GM12878 (cell line): ENCODE measurements around the gene FHOD3. TPM values are rescaled to one million over a fixed set of nuclear protein-coding genes. Genes with fewer than 3 reads are reported as not detected.

ENCODE experiments used
- ATAC-seq: fragments of 200-7000 bp; cut with Tn5 transposase; 3 replicates; pipeline ENCODE4 v1.9.1; 2020; ENCODE audit warnings: mild to moderate bottlenecking, moderate library complexity
- BruUV-seq: library from RNA; stranded (reverse); fragments of 400-500 nt; replicated peaks from 2 replicates; lab custom pipeline; 2021; lab: Mats Ljungman, UMichigan
- CTCF ChIA-PET: fragments of 300-600 bp; sonication (Branson Sonifier 250); formaldehyde crosslinking; extraction: SDS; loops from one replicate; lab custom pipeline; 2021; ENCODE audit warnings: inconsistent platforms; lab: Yijun Ruan, JAX
- POLR2A ChIA-PET: fragments of 350-600 bp; formaldehyde crosslinking; extraction: SDS; loops from one replicate; lab custom pipeline; 2021; ENCODE audit warnings: inconsistent platforms; lab: Charles Lee
- RAD21 ChIA-PET: fragments of 300-600 bp; sonication (Branson Sonifier 250); formaldehyde crosslinking; loops from one replicate; lab custom pipeline; 2023; ENCODE audit warnings: antibody characterized with exemption; ENCODE audit not compliant: unreplicated experiment; lab: Charles Lee
- SMC1A ChIA-PET: fragments of 300-600 bp; sonication (Branson Sonifier 250); formaldehyde crosslinking; loops from one replicate; lab custom pipeline; 2023; ENCODE audit not compliant: unreplicated experiment, uncharacterized antibody; lab: Charles Lee
- DNase-seq: peaks from one replicate; pipeline ENCODE4 v3.0.0-alpha.2; 2011; ENCODE audit warnings: low read depth, low spot score
- FAIRE-seq: peaks from 3 replicates; lab custom pipeline; 2011; peaks lifted over from hg19 to GRCh38; lab: Jason Lieb, UNC
- H2AFZ ChIP-seq: 2 replicates; pipeline ENCODE4 v1.6.0; 2011; ENCODE audit warnings: low read depth, low read length, control low read depth; ENCODE audit not compliant: control insufficient read depth
- H3K27ac ChIP-seq: 2 replicates; pipeline ENCODE4 v1.5.1; 2011; ENCODE audit warnings: control low read depth; ENCODE audit not compliant: control insufficient read depth, insufficient read depth
- H3K27me3 ChIP-seq, 2 experiments: replicated peaks in 1 of 2; 2 replicates each; pipeline versions ENCODE4 v1.6.0 to v1.6.1; 2011; ENCODE audit warnings: low read length in 1 of 2; ENCODE audit not compliant: control insufficient read depth in 2 of 2, insufficient read depth in 2 of 2
- H3K36me3 ChIP-seq, 2 experiments: 2 replicates each; pipeline ENCODE4 v1.5.1; 2011; ENCODE audit warnings: low read length in 1 of 2; ENCODE audit not compliant: control insufficient read depth in 2 of 2, insufficient read depth in 2 of 2
- H3K4me1 ChIP-seq: 2 replicates; pipeline ENCODE4 v1.6.1; 2011; ENCODE audit warnings: mild to moderate bottlenecking, low read length, moderate library complexity, mixed read lengths; ENCODE audit not compliant: control insufficient read depth, insufficient read depth
- H3K4me2 ChIP-seq: 2 replicates; pipeline ENCODE4 v1.6.0; 2011; ENCODE audit warnings: control low read depth; ENCODE audit not compliant: control insufficient read depth, insufficient read depth
- H3K4me3 ChIP-seq: fragments of 200-600 bp; sonication (generic); 2 replicates; pipeline ENCODE4 v1.5.1; 2016
- H3K79me2 ChIP-seq: 2 replicates; pipeline ENCODE4 v1.6.0; 2011; ENCODE audit warnings: low read length; ENCODE audit not compliant: control insufficient read depth, insufficient read depth
- H3K9ac ChIP-seq: 2 replicates; pipeline ENCODE4 v1.8.0; 2011; ENCODE audit warnings: low read length, control low read depth, mixed read lengths; ENCODE audit not compliant: control insufficient read depth, insufficient read depth
- H3K9me3 ChIP-seq: replicated peaks from 3 replicates; pipeline ENCODE4 v1.5.1; 2011; ENCODE audit warnings: mild to moderate bottlenecking, low read length; ENCODE audit not compliant: control insufficient read depth, insufficient read depth
- H4K20me1 ChIP-seq: 2 replicates; pipeline ENCODE4 v1.6.0; 2011; ENCODE audit not compliant: control insufficient read depth, insufficient read depth
- BHLHE40 ChIP-seq, 2 experiments: fragments of 450-650 bp in 1 of 2; IDR thresholded peaks; 2 replicates each; pipeline ENCODE4 v1.6.1; 2011 to 2017; ENCODE audit warnings: low read depth in 2 of 2, borderline replicate concordance in 1 of 2, improper control_type of control experiment in 1 of 2, low read length in 1 of 2, mild to moderate bottlenecking in 1 of 2
- IKZF2 ChIP-seq, 2 experiments: fragments of 450-650 bp; IDR thresholded peaks; 2 replicates each; pipeline ENCODE4 v1.6.1; 2017; ENCODE audit warnings: mild to moderate bottlenecking in 2 of 2, moderate library complexity in 2 of 2
- NFIC ChIP-seq: IDR thresholded peaks from 2 replicates; pipeline ENCODE4 v1.6.1; 2012; ENCODE audit warnings: low read depth, mild to moderate bottlenecking, inconsistent platforms, low read length, moderate library complexity
- RUNX3 ChIP-seq: IDR thresholded peaks from 2 replicates; pipeline ENCODE4 v1.6.1; 2012; ENCODE audit warnings: low read length, inconsistent platforms
- ZZZ3 ChIP-seq: IDR thresholded peaks from 2 replicates; pipeline ENCODE4 v1.6.1; 2011; ENCODE audit warnings: low read depth; ENCODE audit not compliant: control insufficient read depth, insufficient read length
- in situ Hi-C: fragments of 300-500 bp; cut with MboI; formaldehyde crosslinking; loops from 9 replicates; pipeline ENCODE4 v1.14.3; 2018; ENCODE audit warnings: mixed read lengths
- intact Hi-C: fragments of 100-400 bp; cut with micrococcal nuclease; formaldehyde crosslinking; loops from one replicate; pipeline ENCODE4 v1.14.2; 2022; ENCODE audit not compliant: unreplicated experiment
- polyA plus RNA-seq, 11 experiments: library from polyadenylated mRNA; depleted of rRNA in 4 of 11; unstranded in 6 of 11; stranded (reverse) in 5 of 11; fragments of >200 nt; fragmentation: Nextera tagmentation in 4 of 11; fragmentation: Illumina TruSeq in 1 of 11; extraction: Ambion mirVana in 4 of 11; extraction: Trizol in 1 of 11; gene quantifications; 1 replicate in 1 of 11; 2 replicates in 10 of 11; pipeline versions ENCODE4 v1.2.1 to v1.2.3, GENCODE V29; 2011 to 2016; ENCODE audit warnings: inconsistent platforms in 2 of 11, missing spikeins in 2 of 11, low read depth in 1 of 11
- total RNA-seq, 4 experiments: library from RNA; depleted of rRNA in 3 of 4; stranded (reverse); fragments of >200 nt in 3 of 4; fragmentation: Illumina TruSeq in 1 of 4; extraction: Trizol in 1 of 4; gene quantifications; 2 replicates each; pipeline versions ENCODE4 v1.2.1 to v1.2.3, GENCODE V29; 2013 to 2021

Gene FHOD3
- total and polyA plus RNA-seq, 10 of the 15 experiments (the other 5 are each of a cell fraction or from before 2014, with no cell fraction given): 0.77 to 26.7 (median 10.4) TPM

GRCh38 chr18:36396190-36396589 is 98.7 kb downstream of the FHOD3 start:
- Histone ChIP-seq H3K27ac (no peak overlapping the region), H3K27me3 (no peaks in the 10 kb centered on the region), H3K4me3 (no peak overlapping the region), H3K9me3 (no peaks in the 10 kb centered on the region; the same call in 2 of the 3 replicates), H3K9ac (no peak overlapping the region), H2AFZ (no peak overlapping the region), H3K79me2 (no peaks in the 10 kb centered on the region; the same call in 1 of the 2 replicates), H3K4me1 (no peaks in the 10 kb centered on the region), H3K4me2 (no peak overlapping the region), H3K36me3 (no peaks in the 10 kb centered on the region), H4K20me1 (no peaks in the 10 kb centered on the region)
- in situ Hi-C loops: no loop called here
- CTCF ChIA-PET: interaction anchor here (1.0 to 1.6 kb wide), 5 partner anchors 10 to 175 kb away, joined by 3 to 6 read pairs (median 4); no protein-coding TSS in a partner anchor
- SMC1A ChIA-PET: interaction anchor here (0.8 to 50.9 kb wide), 8 partner anchors 2 to 177 kb away, joined by 3 to 1180 read pairs (median 5); no protein-coding TSS in a partner anchor
- ATAC-seq (no peak), FAIRE-seq (no peak), DNase-seq (no peak)
- BruUV-seq: no TSS peak
- TF ChIP-seq ZZZ3: no peak
- TF ChIP-seq BHLHE40 (IDR thresholded peaks at IDR 0.05; ENCODE audit: borderline replicate concordance in 1 of 2, low read depth in 2 of 2, low read length in 1 of 2): no peak
- TF ChIP-seq RUNX3: no peak
- RAD21 ChIA-PET: interaction anchor here (1.2 kb wide), 1 partner anchor 30 kb away, joined by 4 read pairs; no protein-coding TSS in a partner anchor
- POLR2A ChIA-PET: no interaction called here
- intact Hi-C loops: loop anchor here (10.0 kb wide), 1 partner anchor 59 kb away; no protein-coding TSS in a partner anchor

- no peak overlapping the region for H3K9ac ChIP-seq
- no peak overlapping the region; the same call in 1 of the 2 replicates for H3K4me3 ChIP-seq
- no peak overlapping the region for H3K4me2 ChIP-seq
- H3K9me3 ChIP-seq: no peaks in the 10 kb centered on the region; the same call in 2 of the 3 replicates
- POLR2A ChIA-PET: no interaction called here
- no peak for DNase-seq
- CTCF ChIA-PET: interaction anchor here (0.7 to 1.7 kb wide), 5 partner anchors 9 to 174 kb away, joined by 3 to 5 read pairs (median 4); no protein-coding TSS in a partner anchor
- FAIRE-seq: no peak
- SMC1A ChIA-PET: interaction anchor here (1.2 to 50.9 kb wide), 5 partner anchors 1 to 40 kb away, joined by 5 to 1180 read pairs (median 5); no protein-coding TSS in a partner anchor
- in situ Hi-C loops: no loop called here
- TF ChIP-seq IKZF2 (IDR thresholded peaks at IDR 0.05) (0 out of 4 replicates have a peak, but pooled peaks of 1 of the 2 experiments have one; percentile 10), NFIC (no peak)
- TF ChIP-seq, all 136 proteins: peak for 1
- RAD21 ChIA-PET: interaction anchor here (1.2 kb wide), 1 partner anchor 30 kb away, joined by 4 read pairs; no protein-coding TSS in a partner anchor
- no peaks in the 10 kb centered on the region for H3K36me3 ChIP-seq
- no peak overlapping the region for H3K27ac ChIP-seq
- intact Hi-C loops: loop anchor here (10.0 kb wide), 1 partner anchor 58 kb away; no protein-coding TSS in a partner anchor
- H3K79me2 ChIP-seq: no peaks in the 10 kb centered on the region; the same call in 1 of the 2 replicates
- H3K4me1 ChIP-seq: no peaks in the 10 kb centered on the region
- H3K27me3 ChIP-seq: no peaks in the 10 kb centered on the region
- H4K20me1 ChIP-seq: no peaks in the 10 kb centered on the region
- no peak overlapping the region for H2AFZ ChIP-seq
- BruUV-seq: no TSS peak
- peak; percentile 64 for ATAC-seq
Observed at GRCh38 chr18:36397033-36397432, 99.5 kb downstream of the FHOD3 start.
